AG04449 (cell line): ENCODE results near the gene FRYL.
"Not testable (repeated sequence)": the region's sequence is repeated elsewhere in the genome, so short reads cannot be mapped to it uniquely, and the experiment has no call there.

Source experiments
- CTCF ChIA-PET: fragments of 350-600 bp; formaldehyde crosslinking; extraction: SDS; loops from one replicate; lab custom pipeline; 2021; ENCODE audit warnings: antibody characterized with exemption; lab: Yijun Ruan, JAX
- POLR2A ChIA-PET: fragments of 400-600, 350-600 bp; formaldehyde crosslinking; extraction: SDS; loops from one replicate; lab custom pipeline; 2020; ENCODE audit warnings: antibody characterized with exemption, inconsistent platforms; lab: Yijun Ruan, JAX
- DNase-seq: peaks from one replicate; pipeline ENCODE4 v3.0.0-alpha.2; 2010; ENCODE audit warnings: low read depth, low spot score
- H3K4me3 ChIP-seq: 2 replicates; pipeline ENCODE4 v1.5.1; 2011; ENCODE audit warnings: low read depth, mild to moderate bottlenecking, control low read depth, low read length
- CTCF ChIP-seq: IDR thresholded peaks from one replicate; pipeline ENCODE4 v1.5.1; 2011; ENCODE audit warnings: mild to moderate bottlenecking, moderate library complexity, low read length, control low read depth, inconsistent platforms; ENCODE audit not compliant: insufficient read depth; ENCODE audit errors: missing control alignments

Gene FRYL

GRCh38 chr4:48812866-48813265 lies 32.8 kb upstream of the FRYL start:
- POLR2A ChIA-PET: no interaction called here
- no peak for TF ChIP-seq CTCF
- no peak overlapping the region for H3K4me3 ChIP-seq
- CTCF ChIA-PET: no interaction called here
- DNase-seq: no peak

GRCh38 chr4:48804584-48805301 lies 24.7 kb upstream of the FRYL start:
- POLR2A ChIA-PET: no interaction called here
- TF ChIP-seq CTCF: no peak
- CTCF ChIA-PET: no interaction called here
- no peak overlapping the region for H3K4me3 ChIP-seq
- no peak for DNase-seq

GRCh38 chr4:48801016-48801715 lies 21.1 kb upstream of the FRYL start:
- no peak for DNase-seq
- no peak for TF ChIP-seq CTCF
- CTCF ChIA-PET: interaction anchor here (1.3 kb wide), 1 partner anchor 11 kb away, joined by 3 read pairs; no protein-coding TSS in a partner anchor
- H3K4me3 ChIP-seq: no peak overlapping the region
- POLR2A ChIA-PET: no interaction called here

- H3K4me3 ChIP-seq, CTCF ChIA-PET, DNase-seq, POLR2A ChIA-PET: not testable (repeated sequence)
These were observed 20.1 kb upstream of the FRYL start for GRCh38 chr4:48800155-48800554.

- CTCF ChIA-PET: no interaction called here
- no peak overlapping the region for H3K4me3 ChIP-seq
- no peak for TF ChIP-seq CTCF
- POLR2A ChIA-PET: no interaction called here
- DNase-seq: no peak
These were observed 19.1 kb upstream of the FRYL start for GRCh38 chr4:48799157-48799556.

- TF ChIP-seq CTCF: no peak
- DNase-seq: no peak
- H3K4me3 ChIP-seq: no peak overlapping the region
- ChIA-PET CTCF (interaction anchor here (0.6 to 1.0 kb wide), 3 partner anchors 12 to 105 kb away, joined by 3 read pairs; no protein-coding TSS in a partner anchor), POLR2A (no interaction called here)
These were observed 18.0 kb upstream of the FRYL start for GRCh38 chr4:48798117-48798516.
